Ovary (tissue), 10 donors: ENCODE results near the gene BTBD10. TPM values are rescaled to one million over a fixed set of nuclear protein-coding genes. Genes with fewer than 3 reads are reported as not detected.

ENCODE experiments used
- DNase-seq, 5 donors: peaks; one replicate each; pipeline ENCODE4 v3.0.0-alpha.2; 2019 to 2020
- H3K27ac ChIP-seq, 2 donors: fragments of 200-600 bp; one replicate each; pipeline versions ENCODE4 v1.5.1 to v1.8.0; 2019 to 2022
- H3K27me3 ChIP-seq: fragments of 200-600 bp; one replicate; pipeline ENCODE4 v1.8.0; 2022
- H3K36me3 ChIP-seq: fragments of 200-600 bp; sonication (generic); one replicate; pipeline ENCODE4 v1.5.1; 2019
- H3K4me1 ChIP-seq: one replicate; pipeline ENCODE4 v1.8.1; 2013; ENCODE audit warnings: mild to moderate bottlenecking, moderate library complexity; ENCODE audit not compliant: insufficient read depth
- H3K4me3 ChIP-seq: fragments of 200-600 bp; sonication (generic); one replicate; pipeline ENCODE4 v1.5.1; 2017
- H3K9me3 ChIP-seq, 2 donors: fragments of 200-600 bp in 1 of 2; sonication (generic) in 1 of 2; one replicate each; pipeline versions ENCODE4 v1.5.1 to v1.8.1; 2013 to 2019; ENCODE audit warnings: mild to moderate bottlenecking in 1 of 2, moderate library complexity in 1 of 2
- CTCF ChIP-seq, 3 donors: fragments of 450-650 bp in 2 of 3; fragments of 200-600 bp in 1 of 3; IDR thresholded peaks; one replicate each; pipeline versions ENCODE4 v1.5.1 to v1.8.0; 2016 to 2022; ENCODE audit warnings: antibody characterized with exemption in 3 of 3, mild to moderate bottlenecking in 1 of 3
- EP300 ChIP-seq: sonication (generic); formaldehyde crosslinking; IDR thresholded peaks from one replicate; pipeline ENCODE4 v1.6.1; 2017; ENCODE audit warnings: antibody characterized with exemption
- POLR2A ChIP-seq: fragments of 450-650 bp; IDR thresholded peaks from one replicate; pipeline ENCODE4 v1.6.1; 2017; ENCODE audit warnings: antibody characterized with exemption, mild to moderate bottlenecking, moderate library complexity
- WGBS, 3 donors: extraction: QIAGEN DNeasy Blood & Tissue Kit in 1 of 3; methylation state at CpG; one replicate each; pipeline versions ENCODE4 v1.1.5 to v1.1.7; 2013 to 2017; 5-methylcytosine and 5-hydroxymethylcytosine counted together
- intact Hi-C, 4 donors: fragments of 100-400 bp; cut with DNase I; formaldehyde crosslinking; loops; one replicate each; pipeline versions ENCODE4 v1.11.0 to v1.15.1; 2022 to 2023
- long read RNA-seq, 3 donors: library from polyadenylated mRNA in 2 of 3; unstranded in 2 of 3; transcript quantifications; one replicate each; pipeline ENCODE4 v2.0.0 and lab custom pipeline, GENCODE V29; 2021 to 2026
- polyA plus RNA-seq, 2 donors: library from polyadenylated mRNA; stranded (reverse); fragments of 200-250 nt in 1 of 2; fragments of 350-450 nt in 1 of 2; fragmentation: Illumina TruSeq in 1 of 2; extraction: RNeasy Lipid Tissue Mini Kit (QIAGEN cat#74804) in 1 of 2; gene quantifications; one replicate each; pipeline ENCODE4 v1.2.3, GENCODE V29; 2013 to 2014
- total RNA-seq, 7 donors: library from RNA; depleted of rRNA in 2 of 7; stranded (reverse); fragments of >200 nt in 2 of 7; fragmentation: NEBNext Ultra II Directional in 3 of 7; extraction: Animal tissue kit (Norgen Biotek cat#: 25700) in 3 of 7; gene quantifications; one replicate each; pipeline versions ENCODE4 v1.1.0 to v1.2.4, GENCODE V29; 2016 to 2023
- donor health status: DM: no; HTN: no; CAD: no; lungs with moderate emphysema.
- donor health status: DM: no; HTN: no; CAD: no.
- donor health status: Bipolar disorder and iron deficiency.
- donor health status: DM: yes; HTN: yes; CAD: no.
- donor health status: DM: no; HTN: no; CAD: no.
- donor health status: DM: yes; HTN: yes; CAD: no.

Gene BTBD10
- 10 to 100 TPM; 23.1 to 31.4 (median 27.0) TPM for total RNA-seq
- polyA plus RNA-seq = 10 to 100 TPM; 14.8 to 23.1 TPM
- long read RNA-seq, donor 1, transcript BTBD10-208 (8 exons, 1,662 nt) = major isoform, 22 of 106 reads
- long read RNA-seq, donor 1, transcript BTBD10-201 (9 exons, 2,504 nt) = minor isoform, 18 of 106 reads
- long read RNA-seq, donor 1, partial matches to known transcripts = 51 of 106 reads
- long read RNA-seq, donor 1, other reads (novel, unspliced or antisense) = 15 of 106 reads
- long read RNA-seq, donor 2, transcript BTBD10-201 (9 exons, 2,504 nt) = major isoform, 6 of 9 reads
- long read RNA-seq, donor 2, partial matches to known transcripts = 0 of 9 reads
- long read RNA-seq, donor 2, other reads (novel, unspliced or antisense) = 0 of 9 reads
- long read RNA-seq, donor 3, transcript BTBD10-208 (8 exons, 1,662 nt) = minor isoform, 17 of 50 reads
- long read RNA-seq, donor 3, transcript BTBD10-201 (9 exons, 2,504 nt) = major isoform, 21 of 50 reads
- long read RNA-seq, donor 3, partial matches to known transcripts = 3 of 50 reads
- long read RNA-seq, donor 3, other reads (novel, unspliced or antisense) = 9 of 50 reads

- H3K9me3 ChIP-seq = no peaks in the 10 kb centered on the region
- intact Hi-C loops = no loop called here
- H3K36me3 ChIP-seq = no peaks in the 10 kb centered on the region
- WGBS, 3 donors = 1% methylated on average over 63 to 71 of the region's 71 CpGs
- H3K27me3 ChIP-seq = no peaks in the 10 kb centered on the region
- peak within 1 kb of the TSS; percentile 90 for H3K4me3 ChIP-seq
- peak; percentile 92 to 96 (median 95) for DNase-seq
- TF ChIP-seq POLR2A (peak; percentile 64), EP300 (no peak)
- H3K4me1 ChIP-seq = no peaks in the 10 kb centered on the region
- H3K27ac ChIP-seq = peak within 1 kb of the TSS; percentile 4 to 69
These were observed at the start of gene BTBD10 for GRCh38 chr11:13462901-13463778. TSS of gene BTBD10 (minus strand) at chr11:13463222. CDS start at chr11:13445124, 18,098 bp downstream.

GRCh38 chr11:13503393-13503792 is 40.4 kb upstream of the BTBD10 start:
- no peaks in the 10 kb centered on the region for H3K27me3 ChIP-seq
- no peak for DNase-seq
- no peak overlapping the region for H3K27ac ChIP-seq
- WGBS, 3 donors = 77 to 88% (median 86%) methylated on average over 1 of the region's 1 CpG
- H3K9me3 ChIP-seq = no peaks in the 10 kb centered on the region
- H3K4me3 ChIP-seq = no peak overlapping the region
- H3K36me3 ChIP-seq = no peaks in the 10 kb centered on the region
- H3K4me1 ChIP-seq = no peaks in the 10 kb centered on the region
- intact Hi-C loops = no loop called here
- TF ChIP-seq EP300 (no peak), CTCF (IDR thresholded peaks at IDR 0.05) (no peak), POLR2A (no peak)

GRCh38 chr11:13502492-13502891 is 39.5 kb upstream of the BTBD10 start:
- Histone ChIP-seq H3K36me3 (no peaks in the 10 kb centered on the region), H3K9me3 (no peaks in the 10 kb centered on the region), H3K27ac (no peak overlapping the region), H3K4me3 (no peak overlapping the region), H3K27me3 (no peaks in the 10 kb centered on the region), H3K4me1 (no peaks in the 10 kb centered on the region)
- no peak for DNase-seq
- intact Hi-C loops = no loop called here
- TF ChIP-seq POLR2A (no peak), CTCF (IDR thresholded peaks at IDR 0.05) (no peak)
- 71 to 79% (median 73%) methylated on average over 1 of the region's 1 CpG for WGBS, 3 donors

GRCh38 chr11:13495929-13496328 is 32.9 kb upstream of the BTBD10 start, which contains the start of gene PTH:
TSS of gene PTH (minus strand) at chr11:13495997. CDS start at chr11:13492855, 3,142 bp downstream.
- TF ChIP-seq POLR2A (no peak), CTCF (IDR thresholded peaks at IDR 0.05) (no peak), EP300 (no peak)

More at GRCh38 chr11:13495929-13496328, 32.9 kb upstream of the BTBD10 start, which contains the start of gene PTH:
- H3K9me3 ChIP-seq = no peaks in the 10 kb centered on the region
- H3K36me3 ChIP-seq = no peaks in the 10 kb centered on the region
- WGBS, 3 donors = 84 to 87% (median 86%) methylated on average over 3 of the region's 3 CpGs
- no peak within 1 kb of the TSS for H3K27ac ChIP-seq
- no peaks in the 10 kb centered on the region for H3K4me1 ChIP-seq
- no peak for DNase-seq
- H3K4me3 ChIP-seq = no peak within 1 kb of the TSS
- intact Hi-C loops = no loop called here
- no peaks in the 10 kb centered on the region for H3K27me3 ChIP-seq
